HFF-Myc (cell line): ENCODE results near the gene MFAP4.

Experiments used
- DNase-seq: peaks from one replicate; pipeline ENCODE4 v3.0.0-alpha.2; 2011; ENCODE audit warnings: low read depth; ENCODE audit errors: extremely low read depth
- H3K4me3 ChIP-seq: replicated peaks from 2 replicates; pipeline ENCODE4 v1.5.1; 2011; ENCODE audit warnings: low read depth, mild to moderate bottlenecking, control low read depth, low read length
- TF ChIP-seq, protein P1 (sequence below): IDR thresholded peaks from 2 replicates; pipeline ENCODE4 v1.5.1; 2012; ENCODE audit warnings: mild to moderate bottlenecking, low read depth, low read length, control low read depth; ENCODE audit errors: missing control alignments

Gene MFAP4

DNA sequence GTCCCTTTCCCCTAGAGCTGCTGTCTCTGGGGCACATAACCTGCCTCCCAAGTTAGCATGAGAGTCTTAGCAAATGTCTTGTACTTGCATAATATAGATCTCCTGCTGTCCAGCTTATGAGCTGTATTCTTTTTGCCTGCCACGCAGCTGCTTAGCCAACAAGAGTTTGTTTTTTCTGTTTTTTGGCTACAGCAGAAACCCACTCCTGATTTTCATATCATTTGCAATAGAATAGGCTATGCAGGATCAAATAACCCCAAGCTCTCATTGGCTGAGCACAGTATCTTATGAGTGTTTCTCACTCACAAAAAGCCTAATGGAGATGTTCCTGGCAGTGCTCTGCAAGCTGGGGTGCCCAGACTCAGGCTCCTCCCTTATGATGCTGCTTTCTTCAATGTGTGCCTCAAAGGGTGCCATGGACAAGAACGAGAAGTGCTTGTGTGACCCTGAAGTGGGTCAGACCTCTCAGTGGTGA is 47.6 kb downstream of the MFAP4 start:
- TF ChIP-seq, protein P1, sequence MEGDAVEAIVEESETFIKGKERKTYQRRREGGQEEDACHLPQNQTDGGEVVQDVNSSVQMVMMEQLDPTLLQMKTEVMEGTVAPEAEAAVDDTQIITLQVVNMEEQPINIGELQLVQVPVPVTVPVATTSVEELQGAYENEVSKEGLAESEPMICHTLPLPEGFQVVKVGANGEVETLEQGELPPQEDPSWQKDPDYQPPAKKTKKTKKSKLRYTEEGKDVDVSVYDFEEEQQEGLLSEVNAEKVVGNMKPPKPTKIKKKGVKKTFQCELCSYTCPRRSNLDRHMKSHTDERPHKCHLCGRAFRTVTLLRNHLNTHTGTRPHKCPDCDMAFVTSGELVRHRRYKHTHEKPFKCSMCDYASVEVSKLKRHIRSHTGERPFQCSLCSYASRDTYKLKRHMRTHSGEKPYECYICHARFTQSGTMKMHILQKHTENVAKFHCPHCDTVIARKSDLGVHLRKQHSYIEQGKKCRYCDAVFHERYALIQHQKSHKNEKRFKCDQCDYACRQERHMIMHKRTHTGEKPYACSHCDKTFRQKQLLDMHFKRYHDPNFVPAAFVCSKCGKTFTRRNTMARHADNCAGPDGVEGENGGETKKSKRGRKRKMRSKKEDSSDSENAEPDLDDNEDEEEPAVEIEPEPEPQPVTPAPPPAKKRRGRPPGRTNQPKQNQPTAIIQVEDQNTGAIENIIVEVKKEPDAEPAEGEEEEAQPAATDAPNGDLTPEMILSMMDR = no peak
- no peak overlapping the region for H3K4me3 ChIP-seq
- no peak for DNase-seq

DNA sequence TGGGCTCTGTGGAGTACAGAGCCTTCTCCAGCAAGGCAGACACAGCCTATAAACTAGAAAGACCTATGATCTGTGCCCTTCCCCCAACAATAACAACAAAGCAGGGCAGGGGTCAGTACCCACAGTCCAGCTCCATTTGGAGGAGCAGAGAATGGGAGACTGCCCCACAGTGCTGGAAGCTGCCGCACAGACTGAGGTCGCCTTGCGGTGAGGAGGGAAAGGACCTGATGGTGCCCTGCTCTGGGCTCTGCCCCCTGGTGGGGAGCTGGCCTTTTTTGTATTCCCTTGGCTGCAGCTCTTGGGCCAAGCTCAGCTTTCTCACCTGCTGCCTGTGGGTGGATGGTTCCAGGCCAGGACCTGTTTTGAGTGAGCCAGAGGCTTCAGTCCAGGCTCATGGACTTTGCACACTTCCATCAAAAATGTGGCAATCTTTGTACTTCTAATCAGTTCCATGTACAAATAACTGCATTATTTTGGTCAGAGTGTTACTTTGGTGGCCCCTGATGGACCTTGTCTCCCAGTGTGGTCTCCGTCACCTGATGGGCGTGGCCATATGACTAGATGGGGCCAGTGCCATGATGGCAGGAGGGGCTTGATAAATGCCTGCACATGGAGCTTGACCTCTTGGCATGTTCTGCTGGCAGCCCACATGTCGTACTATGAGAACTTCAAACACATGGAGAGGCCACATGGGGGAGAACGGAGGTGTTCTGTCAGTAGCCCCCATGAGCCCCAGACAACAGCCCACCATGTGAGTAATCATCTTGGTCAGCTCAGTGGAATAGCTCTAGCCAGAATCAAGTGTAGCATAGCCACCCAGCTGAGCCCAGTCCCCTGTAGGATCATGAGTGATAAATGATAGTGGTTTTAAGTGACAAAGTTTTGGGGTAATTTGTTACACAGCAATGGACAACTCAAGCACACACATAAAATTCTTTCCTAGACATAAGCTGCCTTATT is 48.7 kb downstream of the MFAP4 start:
- H3K4me3 ChIP-seq = no peak overlapping the region
- TF ChIP-seq, protein P1 = peak; percentile 61
- DNase-seq = no peak

DNA sequence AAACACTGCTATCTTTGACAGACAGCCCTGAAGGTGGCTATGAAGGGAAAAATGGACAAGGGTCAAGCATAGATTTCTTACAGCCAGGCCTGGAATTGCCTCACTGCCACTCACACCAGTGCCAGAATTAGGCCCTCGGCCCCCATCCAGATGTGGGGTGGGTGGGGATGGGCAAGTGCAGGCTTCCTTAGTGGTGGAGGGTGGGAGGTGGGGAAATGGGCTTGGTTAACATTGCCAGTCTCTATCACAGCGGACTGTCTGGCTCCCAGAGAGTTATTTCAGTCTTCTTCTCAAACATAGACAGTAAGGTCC is 49.3 kb downstream of the MFAP4 start:
- H3K4me3 ChIP-seq = no peak overlapping the region
- DNase-seq = no peak
- TF ChIP-seq, protein P1 = no peak

DNA sequence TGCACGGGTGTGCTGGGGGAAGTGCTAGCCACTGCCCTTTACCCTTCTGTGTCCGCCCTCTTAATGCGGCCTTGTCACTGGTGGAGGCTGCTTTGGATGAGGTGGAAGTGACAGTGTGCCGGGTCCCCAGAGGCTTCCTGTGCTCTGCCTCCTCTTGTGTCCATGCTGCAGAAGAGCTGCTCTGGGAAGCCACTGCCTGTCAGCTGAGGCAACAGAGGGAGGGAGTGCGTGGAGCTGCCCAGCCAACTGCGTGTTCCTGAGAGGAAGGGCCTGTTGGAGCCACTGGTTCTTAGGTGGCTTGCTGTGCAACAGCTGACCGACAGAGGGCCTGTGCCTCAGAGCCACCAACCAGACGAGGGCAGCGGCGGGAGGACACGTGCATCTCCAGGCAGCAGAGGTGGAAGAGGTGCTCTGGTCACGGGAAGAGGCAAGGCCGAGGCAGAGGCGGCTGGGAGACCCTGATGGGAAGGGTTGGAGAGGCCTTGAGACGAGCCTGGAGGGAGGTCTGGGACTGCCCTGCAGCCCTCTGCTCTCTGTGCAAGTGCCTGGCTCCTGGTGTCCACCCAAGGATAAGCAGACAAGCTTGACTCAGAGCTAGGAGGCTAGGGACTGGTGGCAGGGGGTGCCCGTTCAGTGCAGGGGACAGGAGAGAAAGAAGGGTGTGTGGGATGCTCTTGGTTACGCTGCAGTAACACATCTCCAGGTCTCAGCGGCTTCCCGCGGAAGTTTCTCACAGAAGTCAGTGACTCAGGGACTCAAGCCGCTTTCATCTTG is 49.9 kb downstream of the MFAP4 start:
- no peak overlapping the region for H3K4me3 ChIP-seq
- DNase-seq = no peak
- TF ChIP-seq, protein P1 = peak; percentile 7

DNA sequence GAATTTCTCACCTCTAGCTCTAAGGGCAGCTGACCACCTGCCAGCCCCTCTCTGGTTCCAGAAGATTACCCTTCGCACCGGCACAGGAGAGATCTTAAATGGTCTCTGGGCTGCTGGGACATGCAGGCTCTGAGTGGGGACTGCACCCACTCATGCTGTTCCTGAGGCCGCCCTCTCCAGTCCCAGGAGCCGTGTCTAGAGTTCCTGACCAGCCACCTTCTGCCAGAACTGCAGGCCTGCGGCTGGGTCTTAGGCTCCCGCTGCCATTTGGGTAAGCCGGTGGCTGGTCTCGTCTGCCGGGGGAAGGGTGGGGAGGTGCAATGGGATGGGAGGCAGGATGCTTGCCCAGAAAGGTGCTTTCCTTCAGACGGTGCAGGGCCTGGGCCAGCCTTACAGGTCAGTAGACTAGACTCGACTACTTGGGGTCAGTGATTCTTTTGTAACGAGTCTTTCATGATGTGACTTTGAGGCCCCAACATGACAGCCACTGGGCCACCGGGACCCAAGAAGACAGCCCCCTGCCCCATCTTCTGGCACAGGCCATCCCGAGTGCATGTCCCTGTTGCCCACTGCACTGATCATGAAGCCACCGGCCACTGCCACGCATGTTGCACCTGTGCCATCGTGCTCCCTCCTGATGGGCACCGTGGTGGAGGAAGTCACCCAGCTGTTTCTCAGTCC is 50.9 kb downstream of the MFAP4 start:
- TF ChIP-seq, protein P1 = no peak

DNA sequence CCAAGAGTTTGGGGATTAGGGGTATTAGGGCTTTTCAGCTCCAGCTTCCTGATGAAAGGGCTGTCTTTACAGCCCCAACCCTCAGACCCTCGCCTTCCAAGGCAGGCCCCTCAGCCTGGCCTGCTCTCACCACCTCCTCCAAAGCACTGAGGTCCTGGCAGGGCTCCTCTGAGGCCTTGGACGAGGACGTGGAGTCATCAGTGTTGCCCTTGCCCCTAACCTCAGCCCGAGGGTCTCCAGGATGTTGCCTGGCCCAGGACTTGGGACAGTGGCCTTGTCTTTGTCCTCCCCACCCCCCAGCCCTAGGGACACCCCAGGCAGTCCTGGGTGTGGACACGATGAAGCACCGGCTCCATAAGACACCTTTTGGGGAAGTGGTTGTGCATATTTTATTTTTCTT is 52.7 kb downstream of the MFAP4 start:
- no peak for DNase-seq
- H3K4me3 ChIP-seq = no peak overlapping the region
- TF ChIP-seq, protein P1 = no peak

More for the DNA sequence above, 50.9 kb downstream of the MFAP4 start:
- DNase-seq = no peak
- H3K4me3 ChIP-seq = no peak overlapping the region
